HG03108 (cell line): ENCODE measurements around the gene MTMR3.
"Not testable (repeated sequence)": the region's sequence is repeated elsewhere in the genome, so short reads cannot be mapped to it uniquely, and the experiment has no call there.

Source experiments
- ATAC-seq: cut with Tn5 transposase; IDR thresholded peaks from one replicate; pipeline ENCODE4 v1.9.1; 2021; ENCODE audit warnings: moderate library complexity; ENCODE audit not compliant: unreplicated experiment

The MTMR3 gene

DNA sequence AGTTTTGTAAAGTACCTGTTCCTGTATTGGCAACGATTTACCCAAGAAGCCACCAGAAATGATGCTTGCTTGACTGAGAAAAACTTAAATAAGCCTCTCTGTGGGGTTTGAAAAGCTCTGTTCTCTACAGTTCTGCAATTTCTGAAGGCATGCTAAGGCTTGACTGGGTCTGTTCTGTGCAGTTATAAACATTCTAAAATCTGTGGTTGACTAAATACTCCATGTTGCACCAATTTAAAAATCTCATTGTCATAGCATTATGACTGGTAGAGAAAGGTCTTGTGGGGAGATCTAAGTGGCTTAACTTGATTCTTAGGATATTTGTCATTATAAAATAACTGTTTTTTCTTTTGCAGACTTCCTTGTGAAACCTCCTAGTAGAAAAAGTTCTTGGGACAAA, 73.7 kb downstream of the MTMR3 start:
- no peak for ATAC-seq

DNA sequence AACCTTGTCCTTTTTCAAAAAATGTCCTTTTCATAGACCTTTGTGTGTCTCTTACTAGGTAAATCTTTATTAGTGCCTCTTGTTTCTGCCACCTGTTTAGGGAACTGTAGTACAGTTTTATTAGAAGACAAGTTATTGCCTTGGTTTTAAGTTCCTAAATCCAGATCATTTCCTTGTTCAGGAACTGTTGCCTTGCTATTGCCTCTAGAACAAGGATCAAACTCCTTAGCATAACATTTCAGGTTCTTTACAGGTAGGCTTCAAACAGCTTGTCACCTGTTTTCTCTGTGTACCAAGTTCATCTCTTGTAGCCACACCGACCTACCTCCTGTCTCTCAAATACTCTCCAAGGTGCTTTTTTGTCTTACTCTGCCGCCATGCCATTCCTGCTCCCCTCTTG, 75.2 kb downstream of the MTMR3 start:
- no peak for ATAC-seq

DNA sequence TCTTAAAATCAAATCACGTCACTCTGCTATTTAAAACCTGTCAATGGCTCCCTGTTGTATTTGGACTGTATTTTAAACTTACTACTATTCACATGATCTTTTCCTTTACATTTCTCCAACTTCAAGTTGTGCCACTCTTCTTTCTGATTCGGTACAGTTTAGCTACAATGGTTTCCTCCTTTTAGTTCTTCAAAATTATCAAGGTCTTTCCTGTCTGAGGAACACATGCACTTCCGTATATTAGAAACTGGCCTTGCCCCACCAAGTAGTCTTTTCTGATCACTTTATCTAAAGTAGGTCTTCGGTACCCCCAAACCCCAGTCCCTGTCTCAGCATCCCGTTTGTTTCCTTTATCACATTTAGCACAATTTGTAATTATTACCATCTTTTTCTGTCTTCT, 81.8 kb downstream of the MTMR3 start:
- ATAC-seq = no peak

DNA sequence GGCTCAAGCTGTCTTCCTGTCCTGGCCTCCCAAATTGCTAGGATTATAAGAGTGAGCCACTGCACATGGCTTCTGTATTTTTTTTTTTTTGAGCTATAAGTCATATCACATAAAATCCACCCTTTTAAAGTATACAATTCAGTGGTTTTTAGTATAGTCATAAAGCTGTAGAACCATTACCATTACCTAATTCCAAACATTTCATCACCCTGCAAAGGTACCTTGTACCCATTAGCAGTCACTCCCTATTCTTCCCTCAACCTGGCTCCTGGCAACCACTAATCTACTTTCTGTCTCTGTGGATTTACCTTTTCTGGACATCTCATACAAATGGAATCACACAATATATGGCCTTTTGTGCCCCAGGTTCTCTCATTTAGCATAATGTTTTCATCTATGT, 84.5 kb downstream of the MTMR3 start:
- no peak for ATAC-seq

DNA sequence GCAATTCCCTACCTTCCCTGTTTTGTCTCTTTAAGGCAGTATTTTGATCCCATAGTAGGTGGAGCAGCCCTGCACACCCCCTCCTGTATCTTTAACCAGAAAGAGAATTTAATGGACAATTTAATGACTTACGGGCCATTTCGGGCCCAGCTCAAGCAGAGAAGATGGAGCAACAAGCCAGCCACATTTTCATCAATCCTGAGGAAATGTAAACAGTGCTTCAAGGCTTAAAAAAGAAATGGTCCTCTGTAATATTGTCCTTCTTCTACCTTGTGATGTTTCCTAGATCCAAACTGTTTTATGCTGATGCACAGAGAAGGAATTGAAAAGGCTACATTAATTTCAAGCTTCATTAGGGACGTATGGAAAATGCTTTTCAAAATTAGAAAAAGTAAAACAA, 88.6 kb downstream of the MTMR3 start:
- ATAC-seq = no peak

DNA sequence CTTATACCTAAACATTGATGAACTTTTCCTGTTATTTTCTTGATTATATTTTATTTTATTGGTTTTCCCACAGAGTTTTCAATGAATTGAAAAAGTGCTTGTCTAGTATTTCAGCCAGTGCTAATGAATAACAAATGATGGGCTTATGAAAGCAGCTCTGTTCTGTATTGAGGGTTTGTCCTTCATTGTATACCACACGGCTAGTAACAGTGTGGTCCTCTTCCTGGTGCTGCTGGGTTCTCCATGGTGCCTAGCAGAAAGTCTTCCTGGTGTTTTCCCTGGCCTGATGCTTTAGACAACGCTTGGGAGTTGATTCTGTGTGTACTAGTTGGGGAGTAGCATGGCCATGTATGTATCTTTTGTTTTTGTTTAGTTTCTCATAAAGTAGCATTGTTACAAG, 89.1 kb downstream of the MTMR3 start:
- ATAC-seq = no peak

DNA sequence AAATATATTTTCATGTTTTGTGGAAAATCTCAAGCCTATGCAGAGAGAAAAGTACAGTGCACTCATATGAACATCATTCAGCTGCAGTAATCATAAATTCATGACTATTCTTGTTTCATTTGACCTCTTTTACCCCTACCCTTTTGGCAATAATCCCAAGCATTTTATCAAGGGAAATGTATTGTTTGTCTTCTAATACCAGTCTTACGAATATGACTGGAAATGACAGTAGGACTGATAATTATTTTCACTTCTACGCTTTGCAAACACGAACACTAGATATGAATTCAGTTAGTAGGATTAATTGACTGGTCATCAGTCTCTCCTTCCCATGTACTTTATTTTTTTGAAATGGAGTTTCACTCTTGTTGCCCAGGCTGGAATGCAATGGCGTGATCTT, 90.3 kb downstream of the MTMR3 start:
- ATAC-seq = no peak

DNA sequence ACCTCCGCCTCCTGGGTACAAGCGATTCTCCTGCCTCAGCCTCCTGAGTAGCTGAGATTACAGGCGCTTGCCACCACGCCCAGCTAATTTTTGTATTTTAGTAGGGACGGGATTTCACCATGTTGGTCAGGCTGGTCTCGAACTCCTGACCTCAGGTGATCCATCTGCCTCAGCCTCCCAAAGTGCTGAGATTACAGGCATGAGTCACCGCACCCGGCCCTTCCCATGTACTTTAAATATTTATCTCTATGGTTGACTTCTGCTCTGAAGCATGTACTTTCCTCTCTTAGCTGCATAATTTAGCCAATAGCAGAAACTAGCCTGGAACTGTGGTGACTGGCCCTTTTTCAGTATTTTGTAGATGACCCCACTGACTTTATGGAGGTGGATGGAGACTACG, 90.7 kb downstream of the MTMR3 start:
- ATAC-seq = not testable (repeated sequence)

DNA sequence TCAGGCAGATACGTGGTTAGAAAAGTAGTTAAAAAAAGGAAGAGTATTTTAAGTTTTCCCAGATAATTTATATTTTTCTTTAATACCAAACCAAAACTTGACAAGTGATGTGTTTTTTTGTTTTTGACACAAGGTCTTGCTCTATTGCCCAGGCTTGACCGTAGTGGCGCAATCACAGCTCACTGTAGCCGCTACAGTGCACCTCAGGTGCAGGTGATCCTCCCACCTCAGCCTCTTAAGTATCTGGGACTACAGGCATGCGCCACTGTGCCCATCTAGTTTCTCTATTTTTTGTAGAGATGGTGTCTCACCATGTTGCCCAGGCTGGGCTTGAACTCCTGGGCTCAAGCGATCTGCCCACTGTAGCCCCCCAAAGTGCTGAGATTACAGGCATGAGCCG, 92.5 kb downstream of the MTMR3 start:
- ATAC-seq = no peak

DNA sequence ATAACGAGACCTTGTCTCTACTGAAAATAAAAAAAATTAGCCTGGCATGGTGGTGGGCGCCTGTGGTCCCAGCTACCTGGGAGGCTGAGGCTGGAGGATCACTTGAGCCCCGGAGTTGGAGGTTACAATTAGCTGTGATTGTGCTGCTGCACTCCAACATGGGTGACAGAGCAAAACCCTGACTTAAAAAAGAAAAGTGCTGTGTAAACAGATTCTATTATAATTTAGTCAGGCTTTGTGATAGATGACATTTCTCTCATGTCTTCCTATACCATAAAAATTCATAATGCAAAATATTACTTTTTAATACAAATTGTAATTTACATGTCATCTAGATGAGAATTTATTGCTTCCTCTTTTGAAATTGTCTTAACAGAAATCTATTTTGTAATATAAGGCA, 94.1 kb downstream of the MTMR3 start:
- no peak for ATAC-seq

DNA sequence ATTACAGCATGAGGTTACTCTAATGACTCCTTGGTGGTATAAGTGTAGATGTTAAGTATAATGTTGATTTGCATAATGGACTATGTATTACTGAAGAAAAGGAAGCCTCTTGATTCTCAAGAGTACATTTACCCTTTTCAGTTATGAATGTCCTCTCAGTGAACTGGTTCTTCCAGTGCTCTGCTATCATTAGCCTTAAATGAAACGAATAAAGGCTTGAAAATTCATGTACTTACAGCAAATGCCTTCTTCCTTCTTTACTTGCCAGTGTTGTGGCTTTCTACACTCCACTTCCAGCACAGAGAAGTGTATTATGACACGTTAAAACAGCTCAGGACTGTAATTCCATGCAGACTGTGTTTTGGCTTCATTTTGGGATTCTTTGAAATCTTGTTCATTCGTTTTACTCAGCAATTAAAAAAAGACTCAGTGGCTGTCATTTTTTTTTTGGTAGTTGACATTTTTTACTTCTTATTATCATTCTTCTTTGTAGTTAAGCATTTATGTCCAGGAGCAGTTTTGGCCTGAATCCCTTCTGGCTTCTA, 96.9 kb downstream of the MTMR3 start:
- ATAC-seq = peak; percentile 97

DNA sequence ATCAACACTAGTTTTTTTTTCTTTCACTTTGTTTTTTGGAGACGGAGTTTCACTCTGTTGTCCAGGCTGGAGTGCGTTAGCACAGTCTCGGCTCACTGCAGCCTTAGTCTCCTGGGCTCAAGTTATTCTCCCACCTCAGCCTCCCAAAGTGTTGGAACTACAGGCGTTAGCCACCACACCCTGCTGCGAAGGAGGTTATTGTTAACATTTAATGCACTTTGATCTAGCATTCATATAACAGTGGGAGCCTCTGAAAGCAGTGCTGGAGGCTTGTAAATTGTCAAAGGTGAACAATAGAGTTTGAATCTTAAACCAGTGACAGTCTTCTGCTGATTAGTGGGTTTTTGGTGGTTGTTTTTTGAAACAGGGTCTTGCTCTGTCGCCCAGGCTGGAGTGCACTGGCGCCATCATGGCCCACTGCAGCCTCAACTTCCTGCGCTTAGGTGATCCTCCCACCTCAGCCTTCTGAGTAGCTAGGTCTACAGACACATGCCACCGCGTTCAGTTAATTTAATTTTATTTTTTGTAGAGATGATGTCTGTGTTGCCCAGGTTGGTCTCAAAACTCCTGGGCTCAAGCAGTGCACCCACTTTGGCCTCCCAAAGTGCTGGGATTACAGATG, 100.4 kb downstream of the MTMR3 start:
- ATAC-seq = no peak

DNA sequence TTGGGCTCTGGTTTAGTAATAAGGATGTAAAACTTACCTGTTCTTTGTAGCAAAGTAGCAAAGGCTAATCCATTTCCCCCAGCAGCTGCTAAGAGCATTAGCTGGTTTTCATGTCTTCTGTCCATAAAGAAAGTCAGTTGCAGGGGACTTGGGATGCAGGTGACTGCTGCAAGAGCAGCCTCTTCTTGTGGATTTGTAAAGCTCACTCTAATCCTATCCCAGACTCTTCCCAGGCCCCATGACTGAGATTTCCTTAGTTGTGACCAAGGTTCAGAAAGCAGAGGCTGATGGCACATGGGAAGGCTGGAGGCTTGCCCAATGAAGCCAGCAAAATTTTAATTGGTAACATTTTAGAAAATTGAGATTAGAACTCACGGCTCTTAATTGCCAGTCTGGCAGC, 102.9 kb downstream of the MTMR3 start:
- no peak for ATAC-seq

DNA sequence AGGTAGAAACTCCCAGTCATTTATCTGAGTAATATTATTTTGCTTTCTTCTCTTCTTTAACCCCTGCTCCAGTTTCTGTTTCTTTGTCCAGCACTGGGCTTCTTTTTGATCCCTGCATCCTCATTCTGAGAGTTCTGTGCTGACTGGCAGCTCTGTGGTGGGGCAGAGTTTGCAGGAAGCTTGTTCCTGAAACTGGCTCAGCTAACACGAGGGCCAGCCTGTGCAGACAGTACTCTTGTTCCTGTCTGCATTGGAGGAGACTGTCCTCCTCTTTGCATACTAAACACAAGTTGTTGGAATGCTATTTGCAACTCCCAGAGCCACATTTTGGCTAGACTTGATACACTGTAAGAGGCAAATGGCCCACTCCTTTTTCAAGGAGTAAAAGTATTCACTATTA, 104.2 kb downstream of the MTMR3 start:
- no peak for ATAC-seq

DNA sequence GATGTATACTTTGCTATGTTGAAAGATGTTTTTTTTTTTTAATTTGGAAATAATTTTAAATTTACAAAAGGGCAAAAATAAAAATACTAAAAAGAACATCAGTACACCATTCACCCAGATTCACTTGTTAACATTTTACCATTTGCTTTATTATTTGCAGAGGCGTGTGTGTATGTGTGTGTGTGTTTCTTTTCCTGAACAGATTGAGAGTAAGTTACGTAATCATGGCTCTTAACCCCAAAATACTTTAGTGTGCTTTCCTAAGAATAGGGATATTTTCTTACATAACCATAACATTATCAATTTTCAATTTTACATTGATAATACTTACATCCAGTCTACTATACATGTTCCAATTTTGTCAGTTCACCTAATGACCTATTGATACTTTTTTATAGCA, 105.7 kb downstream of the MTMR3 start:
- ATAC-seq = no peak

DNA sequence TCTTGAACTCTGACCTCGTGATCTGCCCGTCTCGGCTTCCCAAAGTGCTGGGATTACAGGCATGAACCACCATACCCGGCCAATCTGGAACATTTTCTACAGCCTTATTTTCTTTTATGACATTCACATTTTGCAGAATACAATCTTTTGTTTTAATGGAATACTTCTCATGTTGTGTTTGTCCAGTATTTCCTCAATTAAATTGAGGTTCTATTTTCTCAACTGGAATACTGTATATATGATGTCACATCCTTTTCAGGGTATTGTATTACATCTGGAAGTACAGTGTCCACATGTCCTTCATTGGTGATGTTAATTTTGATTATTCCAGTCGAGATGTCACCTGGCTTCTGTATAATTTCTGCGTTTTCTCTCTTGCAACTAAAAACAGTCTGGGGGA, 106.5 kb downstream of the MTMR3 start:
- ATAC-seq = no peak

DNA sequence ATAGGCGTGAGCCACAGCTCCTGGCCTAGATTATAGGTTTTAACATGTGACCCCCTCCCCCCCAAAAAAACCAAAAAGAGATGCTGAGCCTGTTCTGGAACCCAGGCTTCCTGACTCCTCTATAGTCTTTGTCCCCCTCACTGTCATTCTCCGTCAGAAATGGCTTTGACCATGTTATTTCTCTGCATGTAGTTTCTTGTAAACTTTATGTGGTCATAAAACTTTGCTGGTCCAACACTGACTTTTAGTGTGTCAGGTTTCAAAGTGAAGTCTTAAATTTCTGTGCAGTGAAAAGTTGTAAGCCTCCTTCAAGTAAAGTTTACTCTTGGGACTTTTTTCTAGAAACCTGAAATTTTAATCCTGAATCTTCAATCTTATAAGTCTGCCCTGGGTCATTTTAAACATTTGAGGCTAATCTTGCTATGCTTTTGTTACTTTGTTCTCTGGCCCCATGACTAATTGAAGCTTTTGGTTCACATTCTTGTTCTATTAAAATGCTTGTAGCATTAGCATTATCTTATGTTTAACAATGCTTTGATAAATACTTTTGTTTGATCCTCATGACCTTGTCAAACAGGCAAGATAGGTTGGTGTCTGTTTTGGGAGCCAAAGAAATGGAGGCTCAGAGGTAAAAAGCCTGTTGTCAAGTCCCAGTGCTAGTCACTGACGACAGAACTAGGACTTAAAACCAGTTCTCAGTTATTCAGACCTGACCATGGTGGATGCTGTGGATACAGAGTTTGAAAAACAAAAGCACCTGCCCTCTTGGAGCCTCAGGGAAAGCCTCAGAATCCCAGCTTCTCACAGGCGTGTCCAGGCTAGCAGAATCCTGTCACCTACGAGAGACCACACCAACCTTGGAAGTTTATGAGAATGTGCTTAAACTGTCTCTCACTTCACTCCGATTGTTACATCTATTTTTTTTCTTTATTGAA, 109.6 kb downstream of the MTMR3 start:
- ATAC-seq = no peak

DNA sequence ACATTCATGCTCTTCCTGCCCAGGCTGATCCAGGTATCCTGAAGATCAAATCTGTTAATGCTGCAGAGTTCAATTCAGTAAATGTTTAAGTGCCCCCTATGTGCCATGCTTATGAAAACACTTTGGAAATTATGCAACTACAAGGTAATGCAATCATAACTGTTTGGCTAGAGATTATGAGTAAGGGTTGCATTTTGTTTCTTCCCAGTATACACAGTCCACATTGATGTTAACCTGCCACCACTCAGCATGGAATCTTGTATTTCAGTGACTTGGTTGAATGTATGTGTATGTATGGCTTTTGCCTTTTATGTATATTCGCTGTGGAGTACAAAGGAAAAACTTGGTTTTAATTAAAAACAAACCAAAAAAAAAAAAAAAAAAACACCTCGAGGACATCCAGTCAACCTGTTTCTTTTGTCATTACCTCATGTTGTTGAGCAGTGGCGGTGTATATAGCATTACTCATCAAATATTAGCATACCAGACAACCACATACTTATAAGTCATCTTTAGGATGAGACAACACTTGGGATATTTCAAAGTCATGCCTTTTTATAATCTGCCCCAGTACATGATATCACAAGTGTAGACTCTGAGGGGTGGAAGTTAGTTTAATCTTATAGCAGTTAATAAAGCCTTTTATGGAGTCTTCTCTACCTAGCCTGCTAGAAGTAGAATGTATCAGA, 111.2 kb downstream of the MTMR3 start:
- ATAC-seq = no peak

DNA sequence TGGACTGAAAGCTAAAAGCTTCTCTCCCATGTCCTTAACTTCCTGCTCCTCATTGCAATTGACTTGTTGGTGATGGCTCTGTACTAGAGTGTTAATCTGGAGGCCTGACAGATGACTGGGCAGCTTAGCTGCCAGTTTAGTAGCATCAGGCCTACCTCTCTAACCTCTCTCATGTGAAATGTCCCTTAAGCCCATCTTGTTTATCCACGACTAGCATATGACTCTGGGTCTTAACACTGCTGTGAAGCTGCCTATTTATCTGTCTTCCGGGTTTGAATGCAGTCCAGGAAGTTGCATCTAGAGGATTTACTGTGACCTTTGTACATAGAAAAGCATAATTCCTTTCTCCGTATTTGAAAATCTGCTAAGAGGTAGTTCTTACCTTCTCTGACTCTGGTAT, 112.0 kb downstream of the MTMR3 start:
- ATAC-seq = no peak

DNA sequence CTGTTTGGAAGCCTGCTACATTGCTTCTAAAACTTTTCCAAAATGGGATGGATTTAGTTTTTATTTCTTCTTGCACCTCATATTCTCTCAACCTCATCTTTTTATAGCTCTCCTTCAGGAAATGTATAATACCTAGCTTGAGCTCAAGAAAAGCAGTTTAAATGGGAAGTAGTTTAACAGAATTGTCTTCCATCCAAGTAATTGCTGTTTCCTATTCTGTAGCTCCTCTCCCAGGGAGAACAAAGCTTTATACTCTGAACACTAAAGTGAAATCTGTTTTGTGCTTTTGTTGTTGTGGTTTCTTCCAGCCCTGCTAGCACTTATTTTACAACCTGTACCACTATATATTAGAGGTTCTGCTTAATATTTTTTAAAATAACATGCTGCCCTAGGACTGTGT, 114.1 kb downstream of the MTMR3 start:
- ATAC-seq = no peak

DNA sequence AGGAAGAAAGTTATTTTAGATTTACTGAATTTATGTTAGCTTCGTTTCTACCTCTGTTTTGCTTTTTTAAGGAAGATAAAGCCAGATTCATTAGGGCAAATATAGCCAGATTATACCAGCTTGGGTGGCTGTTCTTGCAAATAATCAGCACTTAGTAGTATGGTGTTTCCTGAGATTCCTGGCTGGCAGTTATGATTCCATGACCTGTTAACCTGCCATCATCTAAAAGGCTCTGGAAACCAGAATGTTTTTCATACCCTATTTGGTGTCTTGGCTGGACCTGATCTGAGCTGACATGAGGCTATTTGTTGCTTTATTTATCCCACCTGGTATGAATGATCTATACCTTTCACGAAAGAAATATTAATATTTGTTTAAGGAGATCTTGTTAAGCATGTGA, 114.5 kb downstream of the MTMR3 start:
- no peak for ATAC-seq
